Small intestine (tissue), 7 donors: ENCODE measurements around the gene MPZL3. TPM values are rescaled to one million over a fixed set of nuclear protein-coding genes. Genes with fewer than 3 reads are reported as not detected.

Source experiments
- DNase-seq, 2 donors: peaks; one replicate each; pipeline versions ENCODE4 v3.0.0 to v3.0.0-alpha.2; 2013
- FAIRE-seq: peaks from 2 replicates; lab custom pipeline; 2012; peaks lifted over from hg19 to GRCh38; lab: Jason Lieb, UNC
- H3K27ac ChIP-seq, 3 donors: one replicate each; pipeline ENCODE4 v1.5.1; 2013; ENCODE audit warnings: low read length in 2 of 3, mild to moderate bottlenecking in 2 of 3, control low read depth in 1 of 3, inconsistent platforms in 1 of 3, low read depth in 1 of 3, moderate library complexity in 1 of 3
- H3K27me3 ChIP-seq, 3 donors: one replicate each; pipeline ENCODE4 v1.6.1; 2013; ENCODE audit warnings: low read length in 3 of 3, inconsistent platforms in 1 of 3; ENCODE audit not compliant: control insufficient read depth in 3 of 3, insufficient read depth in 3 of 3
- H3K36me3 ChIP-seq, 3 donors: one replicate each; pipeline ENCODE4 v1.6.1; 2013; ENCODE audit warnings: low read length in 3 of 3, inconsistent platforms in 1 of 3, low read depth in 1 of 3, mild to moderate bottlenecking in 1 of 3, moderate library complexity in 1 of 3; ENCODE audit not compliant: control insufficient read depth in 3 of 3, insufficient read depth in 2 of 3
- H3K4me1 ChIP-seq, 3 donors: one replicate each; pipeline ENCODE4 v1.6.1; 2013; ENCODE audit warnings: low read length in 2 of 3, inconsistent platforms in 1 of 3, low read depth in 1 of 3, mild to moderate bottlenecking in 1 of 3, moderate library complexity in 1 of 3; ENCODE audit not compliant: control insufficient read depth in 3 of 3, insufficient read depth in 2 of 3
- H3K4me3 ChIP-seq, 3 donors: one replicate each; pipeline ENCODE4 v1.5.1; 2013; ENCODE audit warnings: low read length in 3 of 3, control low read depth in 1 of 3, inconsistent platforms in 1 of 3, low read depth in 1 of 3, mild to moderate bottlenecking in 1 of 3, moderate library complexity in 1 of 3
- H3K9me3 ChIP-seq, 2 donors: one replicate each; pipeline ENCODE4 v1.6.1; 2013; ENCODE audit warnings: low read depth in 1 of 2, low read length in 1 of 2; ENCODE audit not compliant: control insufficient read depth in 2 of 2, insufficient read depth in 1 of 2
- WGBS, 3 donors: extraction: QIAGEN DNeasy Blood & Tissue Kit; methylation state at CpG; one replicate each; pipeline ENCODE4 v1.1.7; 2013; 5-methylcytosine and 5-hydroxymethylcytosine counted together
- polyA plus RNA-seq, 4 donors: library from polyadenylated mRNA; stranded (reverse) in 3 of 4; unstranded in 1 of 4; fragments of 200-250 nt in 3 of 4; fragments of 120-200 nt in 1 of 4; gene quantifications; one replicate each; pipeline versions ENCODE4 v1.2.1 to v1.2.3, GENCODE V29; 2013
- donor health status: healthy with polysubstance abuse.
- donor health status: control.
- donor health status: control.
- donor health status: Bipolar disorder and iron deficiency.
- donor health status: healthy.

The MPZL3 gene
- polyA plus RNA-seq, 4 donors = 3.0 to 24.9 (median 4.0) TPM

DNA sequence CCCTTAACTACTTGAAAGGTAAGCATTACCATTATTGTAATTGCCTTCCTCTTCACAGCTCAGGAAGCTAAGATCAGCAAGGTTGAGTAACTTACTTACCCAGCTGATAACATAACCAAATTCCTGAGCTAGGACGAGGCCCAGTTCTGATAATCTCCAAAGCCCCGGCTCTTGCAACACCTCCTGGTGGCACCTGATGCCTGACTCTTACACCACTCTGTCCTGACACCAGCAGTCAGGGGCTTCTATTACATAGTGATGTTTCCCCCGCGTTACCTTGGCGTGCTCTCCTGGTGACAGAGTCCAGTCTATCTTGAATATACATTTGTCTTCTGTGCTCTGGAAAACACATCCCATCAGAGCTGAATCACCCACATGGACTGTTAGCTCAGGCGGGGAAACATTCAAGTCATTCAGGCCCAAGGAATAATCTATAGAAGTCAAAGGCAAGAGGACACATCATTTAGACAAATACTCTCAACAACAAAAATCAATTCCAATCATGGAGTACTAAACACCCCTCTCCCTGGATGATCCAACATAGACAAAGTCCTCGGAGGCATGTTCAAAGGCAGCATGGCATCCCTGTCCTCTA is 39.9 kb downstream of the MPZL3 start:
- Histone ChIP-seq H3K9me3 (no peaks in the 10 kb centered on the region), H3K4me1 (peaks cover 8 to 59% (median 16%) of the 10 kb centered on the region in 3 donors), H3K4me3 (no peak overlapping the region), H3K36me3 (no peaks in the 10 kb centered on the region), H3K27me3 (no peaks in the 10 kb centered on the region), H3K27ac (peak overlapping the region in 1 of 3 donors; percentile 89)
- WGBS, 3 donors = 68 to 77% (median 76%) methylated on average over 7 of the region's 7 CpGs
- DNase-seq = peak; percentile 70 to 93
- no peak for FAIRE-seq

DNA sequence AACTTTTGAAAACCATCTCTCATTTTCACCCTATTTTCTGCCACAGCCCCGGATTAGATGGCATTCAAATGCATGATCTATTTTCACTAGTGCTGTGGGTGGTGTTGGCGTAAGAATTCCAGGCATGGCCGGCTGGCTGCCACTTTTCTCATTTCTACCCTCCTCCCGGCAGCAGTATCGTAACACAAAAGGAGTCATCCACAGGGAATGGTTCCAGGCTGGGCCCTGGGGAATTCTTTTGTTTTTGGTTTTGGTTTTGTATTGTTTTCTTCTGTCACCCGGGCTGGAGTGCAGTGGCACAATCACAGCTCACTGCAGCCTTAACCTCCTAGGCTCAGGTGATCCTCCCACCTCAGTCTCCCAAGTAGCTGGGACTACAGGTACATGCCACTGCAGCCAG is 41.2 kb downstream of the MPZL3 start:
- Histone ChIP-seq H3K27me3 (no peaks in the 10 kb centered on the region), H3K4me1 (peaks cover 8 to 63% (median 16%) of the 10 kb centered on the region in 3 donors), H3K4me3 (no peak overlapping the region), H3K9me3 (no peaks in the 10 kb centered on the region), H3K27ac (peak overlapping the region in 1 of 3 donors; percentile 89), H3K36me3 (no peaks in the 10 kb centered on the region)
- FAIRE-seq (no peak), DNase-seq (no peak)
- 62 to 81% (median 72%) methylated on average over 6 of the region's 6 CpGs for WGBS, 3 donors

DNA sequence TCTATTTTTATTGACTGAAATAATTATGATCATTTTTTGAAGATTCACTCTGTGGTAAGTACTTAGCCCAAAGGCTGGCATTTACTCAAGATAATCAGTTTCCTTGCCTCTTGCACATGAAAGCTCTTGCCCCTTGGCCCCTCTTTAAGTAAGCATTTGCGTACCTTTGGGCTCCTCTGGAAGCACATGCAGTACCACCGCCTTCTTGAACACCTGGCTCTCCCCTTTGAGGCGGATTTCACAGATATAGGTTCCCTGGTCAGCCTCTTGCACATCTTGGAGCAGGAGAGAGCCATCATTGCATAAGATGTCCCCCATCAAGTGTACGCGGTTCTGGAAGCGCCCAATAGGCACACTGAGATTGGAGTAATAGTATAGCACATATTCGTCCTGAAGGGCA is 41.8 kb downstream of the MPZL3 start:
- FAIRE-seq = no peak
- WGBS, 3 donors = 95 to 96% (median 95%) methylated on average over 7 of the region's 7 CpGs
- H3K4me3 ChIP-seq = no peak overlapping the region
- H3K4me1 ChIP-seq = peaks cover 8 to 64% (median 16%) of the 10 kb centered on the region in 3 donors
- H3K9me3 ChIP-seq = no peaks in the 10 kb centered on the region
- peak overlapping the region in 1 of 3 donors; percentile 6 for H3K27ac ChIP-seq
- H3K27me3 ChIP-seq = no peaks in the 10 kb centered on the region
- no peaks in the 10 kb centered on the region for H3K36me3 ChIP-seq
- no peak for DNase-seq

DNA sequence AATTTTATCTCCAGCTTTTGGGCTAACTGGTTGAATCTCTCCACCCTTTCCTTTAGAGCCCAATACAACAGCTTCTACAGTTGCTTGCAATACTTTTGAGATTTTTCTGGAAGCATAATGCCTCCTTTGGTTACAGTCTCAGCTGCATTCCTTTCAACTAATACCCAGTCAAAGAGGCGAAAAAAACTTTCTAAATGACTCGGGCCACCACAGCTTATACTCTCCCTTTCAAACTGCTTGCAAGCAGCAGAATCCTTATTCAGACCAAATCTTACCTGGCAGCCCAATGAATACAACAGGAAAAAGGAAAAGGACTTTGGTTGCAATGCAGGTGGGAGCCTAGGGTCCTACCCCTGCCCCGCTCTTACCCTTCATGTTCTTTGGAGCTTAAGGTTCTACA is 43.1 kb downstream of the MPZL3 start:
- H3K4me3 ChIP-seq = no peak overlapping the region
- no peak for FAIRE-seq
- H3K4me1 ChIP-seq = peaks cover 11 to 64% (median 16%) of the 10 kb centered on the region in 3 donors
- H3K9me3 ChIP-seq = no peaks in the 10 kb centered on the region
- H3K27me3 ChIP-seq = no peaks in the 10 kb centered on the region
- peaks cover 0 to 2% (median 0%) of the 10 kb centered on the region in 3 donors for H3K36me3 ChIP-seq
- no peak overlapping the region for H3K27ac ChIP-seq
- no peak for DNase-seq
- WGBS, 3 donors = 75 to 90% (median 82%) methylated on average over 3 of the region's 3 CpGs

DNA sequence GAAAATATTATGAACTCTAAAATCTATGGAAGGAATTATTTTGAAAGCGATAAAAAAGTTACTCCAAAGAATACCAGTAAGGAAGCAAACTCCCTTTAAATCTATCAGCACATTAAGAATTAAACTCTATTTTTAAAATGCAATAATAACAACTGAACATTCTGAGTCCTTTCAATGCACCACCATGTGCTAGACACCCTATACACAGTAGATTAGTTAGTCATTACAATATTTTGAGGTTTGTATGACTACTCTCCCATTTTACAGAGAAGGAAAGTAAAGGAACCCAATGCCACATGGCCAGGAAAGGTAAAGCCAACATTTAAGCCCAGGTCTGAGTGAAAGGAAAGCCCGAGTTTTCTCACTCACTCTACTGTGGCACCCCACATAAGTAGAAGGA is 45.1 kb downstream of the MPZL3 start:
- WGBS, 3 donors = 84 to 94% (median 89%) methylated on average over 2 of the region's 2 CpGs
- DNase-seq = no peak
- no peaks in the 10 kb centered on the region for H3K9me3 ChIP-seq
- H3K36me3 ChIP-seq = peaks cover 0 to 2% (median 0%) of the 10 kb centered on the region in 3 donors
- H3K4me3 ChIP-seq = no peak overlapping the region
- H3K4me1 ChIP-seq = peaks cover 8 to 65% (median 15%) of the 10 kb centered on the region in 3 donors
- H3K27ac ChIP-seq = peak overlapping the region in 1 of 3 donors; percentile 53
- no peaks in the 10 kb centered on the region for H3K27me3 ChIP-seq
- no peak for FAIRE-seq

DNA sequence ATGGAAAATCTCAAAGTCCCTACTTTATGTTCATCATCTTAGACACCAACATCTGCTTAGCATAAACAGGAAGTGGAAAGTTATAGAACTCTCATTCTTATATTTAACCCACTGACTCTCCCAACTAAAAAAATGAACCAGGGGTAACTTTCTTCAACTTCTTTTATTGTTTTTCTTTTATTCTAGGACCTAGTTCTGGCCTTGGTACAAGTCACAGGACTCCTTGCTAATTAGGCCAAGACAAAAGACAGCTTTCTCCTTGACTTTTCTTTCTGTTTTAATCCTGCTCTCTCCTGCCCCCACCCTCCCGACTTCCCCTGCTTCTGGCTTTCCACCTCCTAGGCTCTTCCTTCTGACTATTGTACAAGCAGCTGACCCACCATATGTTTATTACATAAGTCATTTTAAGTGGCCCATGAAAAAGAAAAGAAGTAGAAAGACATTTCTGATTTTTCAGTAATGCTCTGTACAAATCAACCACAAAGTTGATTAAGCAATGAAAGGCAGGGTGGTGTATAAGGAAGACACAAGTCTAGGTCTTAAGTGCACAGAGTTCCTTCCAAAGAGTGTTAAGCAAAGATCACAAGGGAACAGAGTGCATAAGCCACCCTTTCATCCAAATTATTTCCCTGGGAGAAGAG is 45.7 kb downstream of the MPZL3 start:
- no peaks in the 10 kb centered on the region for H3K9me3 ChIP-seq
- peaks cover 8 to 66% (median 20%) of the 10 kb centered on the region in 3 donors for H3K4me1 ChIP-seq
- no peak overlapping the region for H3K4me3 ChIP-seq
- H3K27me3 ChIP-seq = no peaks in the 10 kb centered on the region
- DNase-seq = peak in 1 of 2 donors; percentile 45
- 6 to 30% (median 24%) methylated on average over 1 of the region's 1 CpG for whole genome bisulfite sequencing, 3 donors
- no peak for FAIRE-seq
- H3K36me3 ChIP-seq = peaks cover 0 to 2% (median 0%) of the 10 kb centered on the region in 3 donors
- H3K27ac ChIP-seq = peak overlapping the region; percentile 49 to 59 (median 53)

DNA sequence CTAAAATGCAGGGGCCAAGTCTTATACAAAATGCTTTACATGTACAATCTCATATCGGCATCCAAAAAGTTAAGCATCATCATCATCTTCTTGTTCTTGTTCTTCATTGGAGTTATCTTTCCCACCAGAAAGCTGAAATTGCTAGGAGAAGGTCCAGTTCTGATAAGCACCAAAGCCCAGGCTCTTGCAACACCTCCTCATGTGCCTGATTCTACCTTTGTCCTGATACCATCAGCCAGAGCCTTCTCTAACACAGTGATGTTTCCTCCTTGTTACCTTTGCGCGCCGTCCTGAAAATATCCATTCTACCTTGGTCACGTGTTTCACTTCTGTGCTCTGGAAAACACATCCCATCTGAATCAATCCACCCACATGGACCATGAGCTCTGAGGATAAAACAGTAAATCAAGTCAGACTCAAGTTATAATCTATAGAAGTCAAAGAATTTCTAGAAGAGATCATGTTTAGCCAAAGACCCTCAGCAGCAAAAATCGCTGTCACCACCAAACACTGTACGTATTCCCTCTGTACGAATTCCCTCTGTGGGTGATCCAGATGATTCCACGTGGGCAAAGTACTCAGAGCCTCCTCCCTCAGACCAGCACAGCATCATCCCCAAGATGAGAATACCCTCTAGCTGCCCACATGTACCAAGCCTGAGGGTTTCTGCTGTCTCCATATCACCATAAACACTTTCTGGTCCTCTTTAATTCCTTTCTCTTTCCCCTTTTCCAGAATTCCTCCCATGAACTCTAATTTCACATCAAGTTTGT is 46.4 kb downstream of the MPZL3 start:
- 86 to 96% (median 89%) methylated on average over 9 of the region's 9 CpGs for WGBS, 3 donors
- no peak for FAIRE-seq
- peak overlapping the region; percentile 24 to 53 (median 47) for H3K27ac ChIP-seq

More for the DNA sequence above, 46.4 kb downstream of the MPZL3 start:
- DNase-seq = peak in 1 of 2 donors; percentile 74
- no peaks in the 10 kb centered on the region for H3K27me3 ChIP-seq
- H3K4me1 ChIP-seq = peaks cover 5 to 66% (median 20%) of the 10 kb centered on the region in 3 donors
- H3K9me3 ChIP-seq = no peaks in the 10 kb centered on the region
- H3K36me3 ChIP-seq = peaks cover 0 to 2% (median 0%) of the 10 kb centered on the region in 3 donors
- no peak overlapping the region for H3K4me3 ChIP-seq
